Measurements from ENCODE around the gene SEC14L6. TPM values are rescaled to one million over a fixed set of nuclear protein-coding genes. Genes with fewer than 3 reads are reported as not detected.

The SEC14L6 gene
- total RNA-seq, 1 experiment from 2014 or later: not detected

GRCh38 chr22:30511109-30511508, 35.4 kb downstream of the SEC14L6 start:
- H3K4me3 Mint-ChIP-seq (ENCODE audit: unreplicated experiment): no peak overlapping the region
- ChIA-PET CTCF (interaction anchor here (0.7 to 1.5 kb wide), 2 partner anchors 25 to 403 kb away, joined by 3 to 5 read pairs; no protein-coding TSS in a partner anchor), POLR2A (no interaction called here)
- no peak for DNase-seq (ENCODE audit: unreplicated experiment)
- no peak overlapping the region for H3K27ac Mint-ChIP-seq (ENCODE audit: low read depth, unreplicated experiment)
- intact Hi-C loops (cut with micrococcal nuclease): no loop called here
- no peak for TF ChIP-seq CTCF (IDR thresholded peaks at IDR 0.05; ENCODE audit: unreplicated experiment)
- H3K4me1 Mint-ChIP-seq (ENCODE audit: insufficient read depth, unreplicated experiment): no peaks in the 10 kb centered on the region
- H3K36me3 Mint-ChIP-seq (ENCODE audit: insufficient read depth, unreplicated experiment): no peaks in the 10 kb centered on the region
- peaks cover 4% of the 10 kb centered on the region for H3K27me3 Mint-ChIP-seq (ENCODE audit: insufficient read depth, unreplicated experiment)
- BruUV-seq (replicated peaks): no TSS peak
- no peaks in the 10 kb centered on the region for H3K9me3 Mint-ChIP-seq (ENCODE audit: unreplicated experiment)

GRCh38 chr22:30508216-30508615, 38.3 kb downstream of the SEC14L6 start:
- intact Hi-C loops (cut with micrococcal nuclease): no loop called here
- H3K27me3 Mint-ChIP-seq (ENCODE audit: insufficient read depth, unreplicated experiment): no peaks in the 10 kb centered on the region
- H3K27ac Mint-ChIP-seq (ENCODE audit: low read depth, unreplicated experiment): no peak overlapping the region
- no peak for DNase-seq (ENCODE audit: unreplicated experiment)
- no peak overlapping the region for H3K4me3 Mint-ChIP-seq (ENCODE audit: unreplicated experiment)
- no TSS peak for BruUV-seq (replicated peaks)
- CTCF ChIA-PET: interaction anchor here (0.7 kb wide), 1 partner anchor 135 kb away, joined by 3 read pairs; no protein-coding TSS in a partner anchor
- no peaks in the 10 kb centered on the region for H3K4me1 Mint-ChIP-seq (ENCODE audit: insufficient read depth, unreplicated experiment)
- no peaks in the 10 kb centered on the region for H3K36me3 Mint-ChIP-seq (ENCODE audit: insufficient read depth, unreplicated experiment)
- H3K9me3 Mint-ChIP-seq (ENCODE audit: unreplicated experiment): no peaks in the 10 kb centered on the region
- POLR2A ChIA-PET: no interaction called here
- no peak for TF ChIP-seq CTCF (IDR thresholded peaks at IDR 0.05; ENCODE audit: unreplicated experiment)

GRCh38 chr22:30507670-30508069, 38.9 kb downstream of the SEC14L6 start:
- ChIA-PET CTCF (interaction anchor here (0.7 to 1.5 kb wide), 2 partner anchors 135 to 247 kb away, joined by 3 read pairs; no protein-coding TSS in a partner anchor), POLR2A (no interaction called here)
- Mint-ChIP-seq H3K27ac (ENCODE audit: low read depth, unreplicated experiment) (no peak overlapping the region), H3K4me1 (ENCODE audit: insufficient read depth, unreplicated experiment) (no peaks in the 10 kb centered on the region), H3K9me3 (ENCODE audit: unreplicated experiment) (no peaks in the 10 kb centered on the region), H3K36me3 (ENCODE audit: insufficient read depth, unreplicated experiment) (no peaks in the 10 kb centered on the region), H3K4me3 (ENCODE audit: unreplicated experiment) (no peak overlapping the region), H3K27me3 (ENCODE audit: insufficient read depth, unreplicated experiment) (no peaks in the 10 kb centered on the region)
- DNase-seq (ENCODE audit: unreplicated experiment): no peak
- BruUV-seq (replicated peaks): no TSS peak
- intact Hi-C loops (cut with micrococcal nuclease): no loop called here
- no peak for TF ChIP-seq CTCF (IDR thresholded peaks at IDR 0.05; ENCODE audit: unreplicated experiment)

GRCh38 chr22:30506507-30506968, 40.0 kb downstream of the SEC14L6 start:
- CTCF ChIA-PET: interaction anchor here (1.5 kb wide), 1 partner anchor 248 kb away, joined by 3 read pairs; no protein-coding TSS in a partner anchor
- Mint-ChIP-seq H3K4me1 (ENCODE audit: insufficient read depth, unreplicated experiment) (no peaks in the 10 kb centered on the region), H3K4me3 (ENCODE audit: unreplicated experiment) (no peak overlapping the region), H3K27ac (ENCODE audit: low read depth, unreplicated experiment) (no peak overlapping the region), H3K9me3 (ENCODE audit: unreplicated experiment) (no peaks in the 10 kb centered on the region), H3K36me3 (ENCODE audit: insufficient read depth, unreplicated experiment) (no peaks in the 10 kb centered on the region), H3K27me3 (ENCODE audit: insufficient read depth, unreplicated experiment) (no peaks in the 10 kb centered on the region)
- BruUV-seq (replicated peaks): no TSS peak
- intact Hi-C loops (cut with micrococcal nuclease): no loop called here
- POLR2A ChIA-PET: no interaction called here
- no peak for TF ChIP-seq CTCF (IDR thresholded peaks at IDR 0.05; ENCODE audit: unreplicated experiment)
- no peak for DNase-seq (ENCODE audit: unreplicated experiment)
